Ishikawa (cell line): ENCODE results near the gene CCDC47.

ENCODE experiments used
- CEBPB ChIP-seq: IDR thresholded peaks from 2 replicates; pipeline ENCODE4 v1.6.1; 2012
- CREB1 ChIP-seq: IDR thresholded peaks from 2 replicates; pipeline ENCODE4 v1.6.1; 2012; ENCODE audit warnings: low read depth
- EGR1 ChIP-seq: IDR thresholded peaks from 2 replicates; pipeline ENCODE4 v1.6.1; 2012
- EP300 ChIP-seq: IDR thresholded peaks from 2 replicates; pipeline ENCODE4 v1.6.1; 2012; ENCODE audit warnings: borderline replicate concordance
- FOXM1 ChIP-seq: IDR thresholded peaks from 2 replicates; pipeline ENCODE4 v1.6.1; 2012; ENCODE audit warnings: low read depth, borderline replicate concordance
- MAX ChIP-seq: IDR thresholded peaks from 2 replicates; pipeline ENCODE4 v1.6.1; 2012
- NFIC ChIP-seq: IDR thresholded peaks from 2 replicates; pipeline ENCODE4 v1.6.1; 2012
- RAD21 ChIP-seq: IDR thresholded peaks from 2 replicates; pipeline ENCODE4 v1.6.1; 2012; ENCODE audit warnings: low read depth
- REST ChIP-seq: IDR thresholded peaks from 2 replicates; pipeline ENCODE4 v1.6.1; 2012; ENCODE audit warnings: low read depth, mild to moderate bottlenecking
- TAF1 ChIP-seq: IDR thresholded peaks from 2 replicates; pipeline ENCODE4 v1.6.1; 2012; ENCODE audit warnings: low read depth, mild to moderate bottlenecking
- TCF12 ChIP-seq: IDR thresholded peaks from 2 replicates; pipeline ENCODE4 v1.6.1; 2012; ENCODE audit warnings: low read depth
- TEAD4 ChIP-seq: IDR thresholded peaks from 2 replicates; pipeline ENCODE4 v1.6.1; 2012
- USF1 ChIP-seq: IDR thresholded peaks from 2 replicates; pipeline ENCODE4 v1.6.1; 2012
- YY1 ChIP-seq: IDR thresholded peaks from 2 replicates; pipeline ENCODE4 v1.6.1; 2012; ENCODE audit warnings: low read depth
- ZBTB7A ChIP-seq: IDR thresholded peaks from 2 replicates; pipeline ENCODE4 v1.6.1; 2012; ENCODE audit warnings: low read depth

CCDC47 gene

GRCh38 chr17:63809970-63810369 lies 36.6 kb upstream of the CCDC47 start:
- no peak for TF ChIP-seq TCF12
- TF ChIP-seq NFIC: no peak
- no peak for TF ChIP-seq CEBPB
- TF ChIP-seq RAD21: no peak
- no peak for TF ChIP-seq TAF1
- TF ChIP-seq EGR1: no peak
- no peak for TF ChIP-seq ZBTB7A
- no peak for TF ChIP-seq REST
- TF ChIP-seq TEAD4: no peak
- TF ChIP-seq MAX: no peak
- TF ChIP-seq YY1: no peak

GRCh38 chr17:63805591-63805990 lies 32.2 kb upstream of the CCDC47 start:
- TF ChIP-seq MAX: no peak

- no peak for TF ChIP-seq REST
- no peak for TF ChIP-seq CREB1
- TF ChIP-seq EP300: no peak
- TF ChIP-seq ZBTB7A: no peak
- no peak for TF ChIP-seq MAX
- no peak for TF ChIP-seq USF1
- TF ChIP-seq TAF1: no peak
- no peak for TF ChIP-seq CEBPB
- TF ChIP-seq TCF12: no peak
- no peak for TF ChIP-seq TEAD4
- TF ChIP-seq YY1: no peak
- TF ChIP-seq FOXM1: no peak
- no peak for TF ChIP-seq RAD21
- TF ChIP-seq NFIC: no peak
- no peak for TF ChIP-seq EGR1
These were observed 30.9 kb upstream of the CCDC47 start for GRCh38 chr17:63804328-63804727.

GRCh38 chr17:63800783-63801182 lies 27.4 kb upstream of the CCDC47 start:
- no peak for TF ChIP-seq EP300
- no peak for TF ChIP-seq CREB1
- TF ChIP-seq MAX: no peak
- TF ChIP-seq YY1: no peak
- no peak for TF ChIP-seq RAD21
- TF ChIP-seq NFIC: no peak
- TF ChIP-seq TEAD4: no peak
- TF ChIP-seq CEBPB: no peak
- no peak for TF ChIP-seq REST
- no peak for TF ChIP-seq TCF12
- TF ChIP-seq ZBTB7A: no peak
- TF ChIP-seq FOXM1: no peak
- TF ChIP-seq USF1: no peak
- TF ChIP-seq TAF1: no peak
- TF ChIP-seq EGR1: no peak

- TF ChIP-seq TEAD4 (no peak), CREB1 (no peak), REST (no peak), YY1 (no peak), FOXM1 (no peak), TCF12 (no peak), RAD21 (no peak), USF1 (no peak), EGR1 (no peak), ZBTB7A (no peak)
These were observed 25.2 kb upstream of the CCDC47 start for GRCh38 chr17:63798572-63799106.
